ENCODE measurements around the gene TECTA.

- TF ChIP-seq EZH2 (IDR thresholded peaks at IDR 0.05) (no peak), POLR2AphosphoS5 (IDR thresholded peaks at IDR 0.05; ENCODE audit: borderline replicate concordance, low read depth, low read length) (no peak), FOXP2 (optimal IDR thresholded peaks at IDR 0.05; ENCODE audit: control extremely low read depth, extremely low read length, insufficient read depth) (no peak)
These were observed 39.3 kb downstream of the TECTA start for GRCh38 chr11:121140369-121140768.

Measured in SK-N-MC (cell line).